Esophagus (tissue), 2 donors: ENCODE data around the gene SYT8. TPM values are rescaled to one million over a fixed set of nuclear protein-coding genes. Genes with fewer than 3 reads are reported as not detected.

Experiments
- H3K27ac ChIP-seq, 2 donors: one replicate each; pipeline ENCODE4 v1.5.1; 2013; ENCODE audit warnings: low read depth in 2 of 2, mild to moderate bottlenecking in 2 of 2, inconsistent platforms in 1 of 2, low read length in 1 of 2, moderate library complexity in 1 of 2
- H3K27me3 ChIP-seq, 2 donors: one replicate each; pipeline ENCODE4 v1.6.1; 2013; ENCODE audit warnings: low read length in 2 of 2, control low read depth in 1 of 2, mild to moderate bottlenecking in 1 of 2; ENCODE audit not compliant: insufficient read depth in 2 of 2, control insufficient read depth in 1 of 2
- H3K36me3 ChIP-seq, 2 donors: one replicate each; pipeline ENCODE4 v1.6.1; 2013; ENCODE audit warnings: low read length in 1 of 2; ENCODE audit not compliant: control insufficient read depth in 2 of 2, insufficient read depth in 2 of 2
- H3K4me1 ChIP-seq, 2 donors: one replicate each; pipeline ENCODE4 v1.6.1; 2013; ENCODE audit warnings: low read length in 1 of 2; ENCODE audit not compliant: control insufficient read depth in 2 of 2, insufficient read depth in 2 of 2
- H3K4me3 ChIP-seq, 2 donors: one replicate each; pipeline ENCODE4 v1.5.1; 2013; ENCODE audit warnings: low read length in 2 of 2, mild to moderate bottlenecking in 2 of 2, low read depth in 1 of 2, moderate library complexity in 1 of 2
- H3K9me3 ChIP-seq, 2 donors: one replicate each; pipeline ENCODE4 v1.6.1; 2013; ENCODE audit warnings: mild to moderate bottlenecking in 2 of 2, low read depth in 1 of 2, low read length in 1 of 2, moderate library complexity in 1 of 2; ENCODE audit not compliant: control insufficient read depth in 2 of 2, insufficient read depth in 1 of 2
- WGBS, 2 donors: extraction: QIAGEN DNeasy Blood & Tissue Kit; methylation state at CpG; one replicate each; pipeline ENCODE4 v1.1.7; 2013; 5-methylcytosine and 5-hydroxymethylcytosine counted together
- polyA plus RNA-seq, 2 donors: library from polyadenylated mRNA; stranded (reverse); fragments of 200-250 nt; gene quantifications; one replicate each; pipeline ENCODE4 v1.2.3, GENCODE V29; 2013
- donor health status: healthy with polysubstance abuse.
- donor health status: Bipolar disorder and iron deficiency.

SYT8 gene
- polyA plus RNA-seq, 2 donors: 38.9 to 360 TPM

DNA sequence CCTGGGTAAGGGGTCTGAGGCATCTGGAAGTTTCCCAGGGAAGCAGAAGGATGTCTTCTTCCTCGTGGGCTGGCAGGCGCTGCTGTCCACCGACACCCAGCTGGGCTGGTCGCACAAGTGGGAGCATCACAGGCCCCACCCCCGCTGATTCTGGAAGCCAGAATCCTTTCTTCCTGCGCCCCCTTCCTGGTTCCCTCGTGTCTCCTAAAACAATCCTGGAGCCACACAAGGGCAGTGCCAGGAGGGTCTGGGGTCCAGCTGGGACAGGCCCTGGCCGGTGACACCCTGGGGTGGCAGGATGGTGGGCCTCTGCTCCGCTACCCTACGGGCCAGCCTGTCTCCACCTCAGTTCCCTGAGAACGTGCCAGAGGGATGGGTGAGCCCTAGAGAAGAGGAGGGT lies 22.3 kb downstream of the SYT8 start:
- H3K36me3 ChIP-seq: no peaks in the 10 kb centered on the region
- peaks cover 0 to 5% of the 10 kb centered on the region in 2 donors for H3K4me1 ChIP-seq
- H3K27ac ChIP-seq: no peak overlapping the region
- 79 to 80% methylated on average over 11 of the region's 11 CpGs for WGBS, 2 donors
- H3K9me3 ChIP-seq: no peaks in the 10 kb centered on the region
- no peak overlapping the region for H3K4me3 ChIP-seq
- H3K27me3 ChIP-seq: no peaks in the 10 kb centered on the region

DNA sequence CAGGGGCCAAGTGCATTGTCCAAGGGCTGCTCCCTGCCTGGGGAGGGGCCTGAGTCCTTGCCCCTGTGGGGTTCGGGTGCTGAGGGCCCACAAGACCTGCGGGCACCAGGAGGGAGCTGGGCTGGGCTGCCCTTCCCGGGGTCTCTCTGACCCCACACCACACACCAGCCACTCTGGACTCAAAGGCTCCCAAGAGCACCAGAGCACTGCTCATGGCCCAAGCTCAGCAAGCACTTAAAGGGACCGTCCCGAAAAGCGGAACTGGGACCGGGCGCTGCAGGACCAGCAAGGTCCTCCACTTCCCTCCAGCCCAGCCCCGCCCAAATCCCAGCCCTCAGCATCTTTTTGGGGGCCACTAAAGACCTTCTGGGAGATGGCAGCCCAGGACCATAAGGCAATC lies 23.4 kb downstream of the SYT8 start:
- Histone ChIP-seq H3K9me3 (no peaks in the 10 kb centered on the region), H3K36me3 (no peaks in the 10 kb centered on the region), H3K27ac (no peak overlapping the region), H3K27me3 (no peaks in the 10 kb centered on the region), H3K4me1 (peaks cover 0 to 9% of the 10 kb centered on the region in 2 donors), H3K4me3 (no peak overlapping the region)
- 80 to 89% methylated on average over 9 of the region's 9 CpGs for WGBS, 2 donors

- H3K27ac ChIP-seq: no peak overlapping the region
- no peaks in the 10 kb centered on the region for H3K9me3 ChIP-seq
- no peak overlapping the region for H3K4me3 ChIP-seq
- H3K36me3 ChIP-seq: no peaks in the 10 kb centered on the region
- no peaks in the 10 kb centered on the region for H3K27me3 ChIP-seq
- peaks cover 0 to 9% of the 10 kb centered on the region in 2 donors for H3K4me1 ChIP-seq
- 76 to 92% methylated on average over 7 of the region's 7 CpGs for WGBS, 2 donors
Observed at GRCh38 chr11:1858576-1858975, 23.8 kb downstream of the SYT8 start.

GRCh38 chr11:1859004-1859403 lies 24.2 kb downstream of the SYT8 start:
- Histone ChIP-seq H3K9me3 (no peaks in the 10 kb centered on the region), H3K4me1 (peaks cover 0 to 11% of the 10 kb centered on the region in 2 donors), H3K4me3 (no peak overlapping the region), H3K36me3 (no peaks in the 10 kb centered on the region), H3K27ac (no peak overlapping the region), H3K27me3 (no peaks in the 10 kb centered on the region)
- 85 to 91% methylated on average over 4 of the region's 4 CpGs for WGBS, 2 donors

- Histone ChIP-seq H3K9me3 (no peaks in the 10 kb centered on the region), H3K27ac (no peak overlapping the region), H3K36me3 (no peaks in the 10 kb centered on the region), H3K4me1 (peaks cover 5 to 17% of the 10 kb centered on the region in 2 donors), H3K27me3 (no peaks in the 10 kb centered on the region), H3K4me3 (no peak overlapping the region)
- WGBS, 2 donors: 86 to 97% methylated on average over 1 of the region's 1 CpG
Observed at GRCh38 chr11:1860108-1860507, 25.3 kb downstream of the SYT8 start.

GRCh38 chr11:1861435-1862411 lies 26.9 kb downstream of the SYT8 start:
- Histone ChIP-seq H3K27ac (no peak overlapping the region), H3K9me3 (no peaks in the 10 kb centered on the region), H3K36me3 (no peaks in the 10 kb centered on the region), H3K27me3 (no peaks in the 10 kb centered on the region), H3K4me3 (no peak overlapping the region), H3K4me1 (peaks cover 11 to 21% of the 10 kb centered on the region in 2 donors)
- 96 to 97% methylated on average over 4 of the region's 4 CpGs for WGBS, 2 donors

- Histone ChIP-seq H3K9me3 (no peaks in the 10 kb centered on the region), H3K27ac (peak overlapping the region; percentile 9 to 16), H3K36me3 (no peaks in the 10 kb centered on the region), H3K4me3 (no peak overlapping the region), H3K4me1 (peaks cover 11 to 21% of the 10 kb centered on the region in 2 donors), H3K27me3 (no peaks in the 10 kb centered on the region)
- WGBS, 2 donors: 78 to 89% methylated on average over 14 of the region's 14 CpGs
Observed at GRCh38 chr11:1862588-1863351, 28.0 kb downstream of the SYT8 start.

DNA sequence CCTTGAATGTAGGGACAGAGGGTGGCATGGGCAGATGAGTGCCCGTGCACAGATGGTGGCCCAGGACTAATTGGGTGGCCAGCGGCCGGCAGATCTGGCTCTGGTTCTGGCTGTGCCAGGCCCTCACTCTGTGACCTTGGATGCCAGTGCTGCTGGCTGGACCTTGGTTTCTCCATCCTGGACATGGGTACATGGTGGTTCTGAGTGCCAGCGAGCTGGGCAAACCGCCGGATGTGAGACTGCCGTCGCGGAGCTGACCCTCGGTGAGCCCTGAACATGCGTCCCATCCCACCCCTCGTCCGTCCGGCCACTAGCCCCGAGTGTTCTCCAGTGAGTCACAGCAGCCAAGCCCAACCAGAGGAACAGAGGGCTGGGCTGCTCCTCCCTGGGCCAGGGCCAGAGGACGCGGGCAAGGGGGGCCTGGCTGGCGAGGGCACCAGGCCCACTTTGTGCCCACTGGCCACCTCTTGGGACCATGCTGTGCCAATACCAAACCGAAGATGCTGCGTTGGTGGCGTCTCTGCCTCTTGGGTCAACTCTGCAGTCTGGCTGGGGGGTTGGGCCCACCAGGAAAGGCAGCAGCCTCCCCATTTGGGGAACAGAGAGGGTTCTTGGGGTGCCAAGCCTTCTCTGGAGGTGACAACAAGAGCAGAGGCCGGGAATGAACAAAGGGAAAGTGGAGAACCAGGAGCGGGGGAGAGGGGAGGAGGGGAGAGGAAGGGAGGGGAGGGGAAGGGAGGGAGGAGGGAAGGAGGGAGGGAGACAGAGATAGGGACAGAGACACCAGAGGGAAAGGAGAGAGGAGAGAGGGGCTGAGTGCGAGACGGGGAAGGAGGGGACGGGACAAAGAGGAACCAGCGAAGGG lies 28.8 kb downstream of the SYT8 start:
- Histone ChIP-seq H3K36me3 (no peaks in the 10 kb centered on the region), H3K9me3 (no peaks in the 10 kb centered on the region), H3K4me1 (peaks cover 11 to 21% of the 10 kb centered on the region in 2 donors), H3K27me3 (no peaks in the 10 kb centered on the region), H3K27ac (peak overlapping the region; percentile 45 to 54), H3K4me3 (peak overlapping the region in 1 of 2 donors; percentile 3)
- WGBS, 2 donors: 23 to 29% methylated on average over 27 of the region's 27 CpGs

DNA sequence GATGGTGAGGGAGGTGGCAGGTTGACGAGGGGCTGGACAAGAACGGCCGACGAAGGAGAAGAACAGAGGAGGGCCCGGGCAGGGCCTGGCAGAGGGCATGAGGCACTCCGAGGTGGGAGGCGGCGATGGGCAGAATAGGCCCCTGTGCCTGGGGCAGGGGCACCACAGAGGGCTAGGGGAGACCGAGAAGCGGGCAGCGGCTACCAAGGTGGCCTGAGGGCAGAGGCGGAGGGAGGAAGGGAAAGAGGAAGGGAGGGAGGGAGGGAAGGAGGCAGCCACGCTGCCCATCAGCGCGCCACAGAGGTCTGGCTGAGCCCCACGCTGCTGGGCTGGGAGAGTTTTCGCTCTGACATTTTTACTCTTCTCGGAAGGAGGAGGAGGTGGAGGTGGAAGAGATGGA lies 29.4 kb downstream of the SYT8 start:
- Histone ChIP-seq H3K4me1 (peaks cover 11 to 21% of the 10 kb centered on the region in 2 donors), H3K9me3 (no peaks in the 10 kb centered on the region), H3K27ac (peak overlapping the region; percentile 45 to 54), H3K27me3 (no peaks in the 10 kb centered on the region), H3K36me3 (no peaks in the 10 kb centered on the region), H3K4me3 (no peak overlapping the region)
- 53 to 60% methylated on average over 18 of the region's 18 CpGs for WGBS, 2 donors
